Measurements from ENCODE around the gene NFS1.
"Not testable (repeated sequence)": the region's sequence is repeated elsewhere in the genome, so short reads cannot be mapped to it uniquely, and the experiment has no call there.

Gene NFS1

DNA sequence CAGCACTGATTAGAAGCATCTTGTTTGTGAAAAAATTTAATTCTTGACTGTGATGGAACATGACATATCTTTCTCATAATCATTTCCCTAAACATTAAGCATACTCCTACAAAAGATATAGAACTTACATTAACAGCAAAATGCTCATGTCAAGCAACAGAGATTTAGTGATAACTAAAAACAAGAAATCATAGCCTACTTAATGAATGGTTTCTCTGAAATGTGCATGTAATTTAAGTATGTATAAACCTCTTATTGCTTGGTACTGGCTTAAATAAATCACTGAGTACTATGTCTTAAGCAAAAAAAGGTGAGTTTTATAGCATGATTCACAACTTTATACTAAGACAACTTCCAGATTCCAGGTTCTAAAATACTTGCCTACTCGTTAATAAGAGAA is 9.3 kb upstream of the NFS1 start:
- no peak for DNase-seq (ENCODE audit: low read depth)

DNA sequence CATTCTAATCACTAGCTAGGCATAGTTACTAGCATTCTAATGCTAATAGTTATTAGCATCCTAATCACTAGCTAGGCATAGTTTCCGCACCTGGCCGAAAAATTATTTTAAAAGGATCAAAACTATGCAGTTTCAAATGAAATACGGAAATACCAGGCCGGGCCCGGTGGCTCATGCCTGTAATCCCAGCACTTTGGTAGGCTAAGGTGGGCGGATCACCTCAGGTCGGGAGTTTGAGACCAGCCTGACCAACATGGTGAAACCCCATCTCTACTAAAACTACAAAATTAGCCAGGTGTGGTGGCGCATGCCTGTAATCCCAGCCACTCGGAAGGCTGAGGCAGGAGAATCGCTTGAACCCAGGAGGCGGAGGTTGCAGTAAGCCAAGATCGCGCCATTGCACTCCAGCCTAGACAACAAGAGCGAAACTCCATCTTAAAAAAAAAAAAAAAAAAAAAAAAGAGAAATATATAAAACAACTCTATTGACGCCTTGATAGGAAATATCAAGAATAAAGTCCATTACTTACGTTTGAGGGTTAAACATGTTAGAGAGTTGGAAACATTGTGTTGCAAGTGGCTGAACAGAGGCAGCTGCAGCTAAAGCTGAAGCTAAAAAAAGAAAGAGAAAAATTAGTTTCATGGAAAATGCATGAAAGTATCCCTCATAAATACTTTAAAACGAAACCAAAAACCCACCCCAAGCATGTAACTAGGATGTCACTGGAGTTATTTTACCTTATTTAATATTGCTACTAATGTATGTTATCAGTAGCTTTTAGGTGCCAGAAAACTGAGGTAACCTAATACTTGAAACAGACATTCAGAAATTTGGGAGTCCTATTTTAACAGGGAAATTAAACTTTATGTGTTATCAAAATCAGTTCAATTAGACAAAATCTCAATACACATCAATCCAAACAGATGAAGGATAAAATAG is 7.7 kb upstream of the NFS1 start:
- not testable (repeated sequence) for DNase-seq (ENCODE audit: low read depth)

DNA sequence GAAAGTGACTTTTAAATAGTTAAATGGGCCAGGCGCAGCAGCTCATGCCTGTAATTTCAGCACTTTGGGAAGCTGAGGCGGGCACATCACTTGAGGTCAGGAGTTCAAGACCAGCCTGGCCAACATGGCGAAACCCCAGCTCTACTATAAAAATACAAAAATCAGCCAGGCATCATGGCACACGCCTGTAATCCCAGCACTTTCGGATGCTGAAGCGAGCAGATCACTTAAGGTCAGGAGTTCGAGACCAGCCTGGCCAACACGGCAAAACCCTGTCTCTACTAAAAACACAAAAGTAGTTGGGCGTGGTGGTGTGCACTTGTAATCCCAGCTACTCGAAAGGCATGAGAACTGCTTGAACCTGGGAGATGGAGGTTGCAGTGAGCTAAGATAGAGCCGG is 6.7 kb upstream of the NFS1 start:
- not testable (repeated sequence) for DNase-seq (ENCODE audit: low read depth)

DNA sequence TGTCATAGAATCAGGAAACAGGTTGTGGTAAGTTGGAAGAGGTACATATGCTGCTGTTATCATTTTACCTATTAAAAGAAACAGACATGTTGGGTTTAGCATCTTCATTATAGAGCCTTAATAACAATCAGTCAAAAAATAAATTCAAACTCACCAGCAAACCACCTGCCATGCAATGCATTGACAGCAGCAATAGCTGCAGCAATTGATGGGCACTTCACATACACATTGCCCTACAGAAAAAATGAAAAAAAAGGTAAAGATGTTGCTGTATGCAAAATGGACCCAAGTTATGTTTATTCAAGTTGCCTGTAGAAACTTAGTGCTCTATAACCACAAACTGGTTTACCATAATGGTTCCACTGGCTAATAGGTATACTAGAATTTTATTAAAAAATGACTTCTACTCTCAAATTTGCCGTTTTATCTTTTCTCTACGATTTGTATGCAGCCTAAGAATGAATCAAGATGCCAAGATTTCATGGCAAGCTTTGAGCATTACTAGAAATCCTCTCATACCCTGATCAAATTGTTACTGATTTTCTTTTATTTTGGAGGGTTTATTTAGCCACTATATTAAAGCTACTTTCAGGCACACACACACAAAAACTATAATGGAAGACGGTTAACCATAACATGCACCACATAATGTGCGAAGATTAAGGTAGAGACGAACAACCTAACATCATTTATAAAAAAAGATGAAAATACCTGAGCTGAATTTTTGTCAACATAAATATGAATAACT is 5.5 kb upstream of the NFS1 start:
- DNase-seq (ENCODE audit: low read depth): no peak

DNA sequence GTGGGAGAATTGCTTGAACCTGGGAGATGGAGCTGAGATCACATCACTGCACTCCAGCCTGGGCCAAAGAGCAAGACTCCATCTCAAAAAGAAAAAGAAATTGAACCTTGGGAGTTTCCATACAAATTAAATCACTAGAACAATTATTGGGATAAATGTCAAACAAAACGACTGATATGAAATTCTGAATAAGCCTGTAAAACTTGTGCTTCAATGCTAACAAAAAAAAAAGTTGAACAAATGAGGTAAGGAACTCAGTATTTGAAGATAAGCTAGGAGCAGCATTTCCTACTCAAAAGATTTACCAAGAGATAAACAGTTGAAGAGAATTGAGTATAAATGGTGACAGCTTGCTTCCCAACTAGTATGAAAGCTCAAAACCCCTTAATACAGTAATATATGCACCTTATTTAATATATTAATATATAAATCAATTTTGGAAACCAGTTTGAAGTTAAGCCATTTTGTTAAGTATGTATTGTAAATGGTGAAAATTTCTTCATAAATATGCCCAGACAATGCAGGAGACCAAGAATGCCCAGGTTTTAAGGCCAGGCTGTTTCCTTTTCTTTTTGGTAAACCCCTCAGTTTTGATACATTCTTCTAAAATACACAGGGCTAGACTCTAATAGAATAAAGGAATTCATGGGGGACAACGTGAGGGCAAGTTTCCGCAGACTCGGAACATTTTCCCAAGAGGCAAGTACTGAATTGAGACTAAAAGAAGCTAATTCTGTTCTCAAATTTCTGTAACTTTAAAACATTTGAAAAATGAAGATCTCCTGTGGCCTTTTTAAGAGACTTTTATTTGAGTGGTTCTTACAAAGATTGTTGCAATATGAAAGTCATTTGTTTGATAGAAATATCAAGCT is 3.9 kb upstream of the NFS1 start:
- DNase-seq (ENCODE audit: low read depth): no peak

DNA sequence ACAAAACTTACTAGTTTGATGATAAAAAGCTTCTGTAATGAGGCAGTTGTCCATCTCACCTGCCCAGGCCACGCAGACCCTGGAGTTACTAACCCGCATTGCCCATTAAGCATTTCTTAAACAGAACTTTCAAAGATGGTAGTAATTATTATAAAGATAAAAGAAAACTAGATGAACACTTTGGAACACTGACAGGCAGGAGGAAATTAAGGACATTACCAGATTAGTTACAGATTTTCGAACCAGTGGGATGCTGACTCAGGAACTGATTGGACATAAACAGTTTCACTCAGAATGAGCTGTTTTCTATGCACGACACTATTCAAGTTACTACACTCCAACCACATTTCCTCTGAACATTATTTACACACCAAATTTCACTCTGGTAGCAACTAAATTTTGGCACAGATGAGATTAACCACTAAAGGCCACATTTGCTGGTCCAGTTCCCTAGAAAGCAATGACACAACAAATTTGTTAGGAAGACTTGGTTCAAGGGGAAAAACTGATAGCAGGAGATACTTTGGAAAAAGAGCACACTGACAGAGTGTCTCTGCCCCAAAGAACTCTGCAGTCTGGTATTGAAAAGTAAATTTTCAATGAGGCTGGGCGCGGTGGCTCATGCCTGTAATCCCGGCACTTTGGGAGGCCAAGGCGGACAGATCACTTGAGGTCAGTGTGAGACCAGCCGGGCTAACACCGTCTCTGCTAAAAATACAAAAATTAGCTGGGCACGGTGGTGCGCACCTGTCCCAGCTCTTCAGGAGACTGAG is 3.1 kb upstream of the NFS1 start:
- DNase-seq (ENCODE audit: low read depth): no peak

DNA sequence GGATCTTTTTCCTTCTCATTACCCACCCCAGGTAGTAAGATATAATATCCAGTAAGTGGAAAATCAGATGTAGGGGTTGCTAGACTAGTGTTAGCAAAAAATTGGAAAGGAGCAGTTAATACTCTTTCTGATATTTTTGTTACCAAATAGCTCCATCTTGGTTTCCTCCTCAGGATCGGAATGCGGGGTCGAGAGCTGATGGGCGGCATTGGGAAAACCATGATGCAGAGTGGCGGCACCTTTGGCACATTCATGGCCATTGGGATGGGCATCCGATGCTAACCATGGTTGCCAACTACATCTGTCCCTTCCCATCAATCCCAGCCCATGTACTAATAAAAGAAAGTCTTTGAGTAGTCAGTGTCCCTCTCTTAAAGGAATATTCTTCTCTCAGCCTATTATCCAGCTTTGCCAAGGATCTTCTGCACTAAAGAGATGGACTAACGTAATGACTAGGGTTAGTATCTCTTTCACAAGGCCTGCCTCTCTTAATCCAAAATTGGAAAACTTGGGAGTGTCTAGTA is 1.5 kb upstream of the NFS1 start:
- DNase-seq (ENCODE audit: low read depth): no peak

DNA sequence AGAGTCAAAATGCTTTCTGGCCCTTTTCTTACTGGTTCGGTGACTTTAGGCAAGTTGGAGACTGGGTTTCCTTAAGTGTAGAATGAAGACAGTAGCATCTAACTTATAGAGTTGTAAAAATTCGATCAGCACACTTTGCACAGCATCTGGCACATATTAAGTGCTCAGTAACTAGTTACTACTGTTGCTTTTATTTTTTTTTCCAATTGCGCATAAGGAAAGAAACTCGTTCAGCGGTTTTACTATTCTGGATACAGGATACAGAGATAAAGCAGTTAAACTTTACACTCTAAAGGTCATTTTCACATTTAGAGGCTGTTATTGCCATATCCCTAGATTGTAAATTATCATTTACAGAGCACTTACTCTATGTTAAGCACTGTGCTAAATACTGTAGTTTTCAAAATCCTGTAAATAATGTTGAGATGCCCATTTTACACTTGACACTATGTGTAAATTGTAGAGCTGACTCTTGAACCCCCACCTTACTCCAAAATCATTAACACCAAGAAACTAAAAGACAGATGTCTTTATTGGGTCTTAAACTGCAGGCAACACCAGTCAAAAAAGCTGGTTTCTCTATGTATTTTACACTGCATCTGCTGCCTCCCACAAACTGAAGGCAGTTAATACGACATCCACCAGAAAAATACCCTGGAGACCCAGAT is 939 bp upstream of the NFS1 start:
- no peak for DNase-seq (ENCODE audit: low read depth)

DNA sequence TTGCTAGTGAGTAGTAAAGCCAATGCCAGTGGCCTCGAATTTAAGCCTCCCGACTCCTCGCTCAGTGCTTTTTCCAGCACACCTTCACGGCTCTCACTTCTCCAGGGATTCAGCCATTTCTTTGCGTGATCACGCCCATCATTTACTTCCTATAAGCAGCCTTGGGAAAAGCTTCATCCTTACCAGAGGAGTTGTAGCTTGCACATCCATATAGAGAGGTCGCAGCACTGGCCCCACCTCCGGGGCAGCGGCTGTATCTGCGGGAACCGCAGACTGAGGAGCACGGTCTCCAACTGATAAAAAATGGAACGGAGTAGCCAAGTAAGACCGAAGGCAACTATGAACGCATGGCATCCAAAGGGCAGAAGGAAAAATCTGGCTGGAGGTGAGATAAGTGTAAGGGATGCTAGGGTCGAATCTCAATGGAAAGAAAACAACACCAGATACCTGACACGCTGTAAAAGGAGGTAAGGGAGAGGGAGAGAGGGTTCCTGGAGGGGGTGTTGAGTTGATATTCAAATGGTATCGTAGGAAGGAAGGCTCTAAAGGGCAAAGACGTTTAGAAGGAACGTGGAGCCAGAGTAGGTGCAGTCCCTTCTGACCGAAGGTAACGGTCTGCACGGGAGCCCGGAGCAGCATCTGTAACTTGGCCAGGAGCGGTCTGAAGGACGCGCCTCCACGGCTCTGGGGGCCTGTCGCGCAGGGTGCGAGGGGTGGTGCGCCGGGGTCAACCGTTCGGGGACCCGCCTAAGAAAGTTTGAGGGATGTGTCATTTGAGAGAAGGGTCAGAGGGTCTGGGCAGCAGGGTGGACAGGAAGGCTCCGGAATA is 640 bp downstream of the NFS1 start:
- no peak for DNase-seq (ENCODE audit: low read depth)

DNA sequence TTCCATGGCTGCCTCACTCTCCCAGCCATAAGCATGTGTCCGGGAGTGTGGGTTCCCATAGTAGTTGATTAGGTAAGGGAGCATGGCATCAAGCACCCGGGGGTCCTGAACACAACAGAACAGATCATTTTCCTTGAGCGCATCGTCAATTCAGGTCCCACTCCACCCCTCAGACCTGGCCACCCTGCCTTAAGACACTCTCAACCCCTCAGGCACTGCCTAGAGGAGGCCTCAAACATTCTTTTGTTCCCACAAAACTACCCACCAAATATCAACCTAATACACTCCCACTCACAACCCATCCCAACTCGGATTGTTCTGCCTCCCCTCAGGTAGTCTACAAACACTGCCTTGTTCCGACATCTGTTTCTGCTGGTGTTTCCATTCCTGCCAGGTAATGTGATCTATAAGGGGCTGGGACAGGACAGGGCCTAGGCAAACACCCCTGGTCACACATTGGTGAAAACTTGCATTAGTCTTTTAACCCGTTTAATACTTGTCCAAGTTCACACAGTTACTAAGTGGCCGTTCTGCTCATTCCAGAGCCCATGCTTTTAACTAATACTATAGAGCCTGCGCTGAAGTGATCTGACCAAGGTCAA is 1.4 kb downstream of the NFS1 start:
- no peak for DNase-seq (ENCODE audit: low read depth)

DNA sequence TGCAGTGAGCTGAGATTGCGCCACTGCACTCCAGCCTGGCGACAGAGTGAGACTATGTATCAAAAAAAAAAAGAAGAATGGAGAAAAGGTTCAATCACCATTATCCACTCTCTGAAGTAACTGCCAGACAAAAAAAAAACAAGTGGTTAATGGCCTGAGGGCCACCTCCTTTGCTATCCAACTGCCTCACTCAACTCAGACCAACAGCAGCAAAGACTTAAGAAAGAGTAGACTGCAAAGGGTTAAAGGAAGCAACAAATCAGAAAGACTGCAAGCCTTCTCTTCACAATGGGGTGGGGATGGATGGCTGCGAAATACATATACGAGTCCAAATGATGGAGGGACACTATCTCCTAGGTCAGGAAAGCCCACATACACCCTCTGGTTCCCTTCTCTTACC is 3.2 kb downstream of the NFS1 start:
- DNase-seq (ENCODE audit: low read depth): no peak

DNA sequence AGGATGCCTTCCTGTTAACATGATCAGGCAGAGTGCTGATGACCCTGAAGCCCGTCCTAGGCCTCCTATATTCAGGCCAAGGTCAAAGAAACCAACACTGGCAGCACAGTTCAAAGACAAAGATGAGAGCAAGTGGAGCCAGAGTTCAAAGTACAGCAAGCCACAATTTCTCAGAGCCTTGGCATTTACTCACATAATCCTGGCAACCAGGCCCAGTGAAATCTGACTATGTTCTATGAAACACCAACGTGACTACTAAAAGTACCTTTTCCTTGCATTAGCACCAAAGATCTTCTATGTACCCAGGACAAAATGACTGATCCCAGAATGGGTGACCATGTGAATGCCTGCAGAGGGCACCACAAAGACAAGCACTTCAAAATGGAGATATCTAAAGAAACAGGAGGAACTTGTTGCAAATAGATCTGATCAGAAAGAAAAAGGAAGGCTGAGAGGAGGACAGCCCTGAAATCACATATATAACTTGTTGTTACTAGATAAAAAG is 3.9 kb downstream of the NFS1 start:
- no peak for DNase-seq (ENCODE audit: low read depth)

DNA sequence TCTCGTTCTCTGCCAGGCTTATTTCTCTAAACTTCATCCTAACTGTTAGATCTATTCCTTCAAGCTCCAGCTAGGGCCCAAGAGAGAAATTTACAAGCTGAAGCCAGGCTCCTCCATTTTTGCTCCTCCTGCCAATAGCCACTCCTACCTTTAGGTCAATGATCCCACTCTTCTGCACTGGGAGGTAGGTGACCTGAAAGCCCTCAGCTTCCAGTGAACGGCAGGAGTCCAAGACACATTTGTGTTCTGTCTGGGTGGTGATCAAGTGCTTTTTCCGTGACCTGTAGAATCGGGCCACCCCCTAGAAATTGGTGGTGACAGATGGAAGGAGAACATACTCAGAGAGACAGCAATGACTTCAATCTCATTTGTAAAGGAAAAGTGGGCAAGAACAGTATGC is 8.9 kb downstream of the NFS1 start:
- DNase-seq (ENCODE audit: low read depth): no peak

DNA sequence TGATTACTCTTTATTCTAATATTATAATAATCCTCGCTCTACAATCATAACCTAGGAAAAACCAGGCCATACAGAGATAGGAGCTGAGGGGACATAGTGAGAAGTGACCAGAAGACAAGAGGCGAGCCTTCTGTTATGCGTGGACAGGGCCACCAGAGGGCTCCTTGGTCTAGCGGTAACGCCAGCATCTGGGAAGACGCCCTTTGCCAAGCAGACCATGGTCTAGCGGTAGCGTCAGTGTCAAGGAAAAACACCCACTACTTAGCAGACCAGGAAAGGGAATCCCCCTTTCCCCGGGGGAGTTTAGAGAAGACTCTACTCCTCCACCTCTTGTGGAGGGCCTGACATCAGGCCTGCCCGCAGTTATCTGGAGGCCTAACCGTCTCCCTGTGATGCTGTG is 12.3 kb downstream of the NFS1 start:
- DNase-seq (ENCODE audit: low read depth): not testable (repeated sequence)

DNA sequence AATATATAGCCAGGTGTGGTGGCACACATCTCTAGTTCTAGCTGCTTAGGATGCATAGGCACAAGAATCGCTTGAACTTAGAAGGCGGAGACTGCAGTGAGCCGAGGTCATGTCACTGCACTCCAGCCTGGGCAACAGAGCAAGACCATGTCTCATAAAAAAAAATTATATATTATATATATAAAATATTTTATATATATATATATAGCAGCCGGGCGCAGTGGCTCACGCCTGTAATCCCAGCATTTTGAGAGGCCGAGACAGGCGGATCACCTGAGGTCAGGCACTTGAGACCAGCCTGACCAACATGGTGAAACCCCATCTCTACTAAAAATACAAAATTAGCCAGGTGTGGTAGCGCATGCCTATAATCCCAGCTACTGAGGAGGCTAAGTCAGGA is 13.8 kb downstream of the NFS1 start:
- DNase-seq (ENCODE audit: low read depth): not testable (repeated sequence)

DNA sequence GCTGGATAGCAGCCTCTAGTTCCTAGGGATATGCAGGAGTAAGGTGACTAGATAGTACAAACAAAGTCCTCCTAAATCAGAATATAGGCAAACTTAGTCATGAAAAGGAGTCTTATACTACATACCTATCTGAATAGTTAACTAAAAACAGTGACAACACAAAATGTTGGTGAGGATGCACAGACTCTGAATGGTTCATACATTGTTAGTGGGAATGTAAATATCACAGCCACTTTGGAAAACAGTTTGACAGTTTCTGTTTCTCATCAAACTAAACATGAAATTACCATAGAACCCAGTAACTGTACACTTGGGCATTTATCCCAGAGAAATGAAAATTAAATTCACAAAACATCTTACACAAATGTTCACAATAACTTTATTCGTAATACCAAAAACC is 17.2 kb downstream of the NFS1 start:
- no peak for DNase-seq (ENCODE audit: low read depth)

DNA sequence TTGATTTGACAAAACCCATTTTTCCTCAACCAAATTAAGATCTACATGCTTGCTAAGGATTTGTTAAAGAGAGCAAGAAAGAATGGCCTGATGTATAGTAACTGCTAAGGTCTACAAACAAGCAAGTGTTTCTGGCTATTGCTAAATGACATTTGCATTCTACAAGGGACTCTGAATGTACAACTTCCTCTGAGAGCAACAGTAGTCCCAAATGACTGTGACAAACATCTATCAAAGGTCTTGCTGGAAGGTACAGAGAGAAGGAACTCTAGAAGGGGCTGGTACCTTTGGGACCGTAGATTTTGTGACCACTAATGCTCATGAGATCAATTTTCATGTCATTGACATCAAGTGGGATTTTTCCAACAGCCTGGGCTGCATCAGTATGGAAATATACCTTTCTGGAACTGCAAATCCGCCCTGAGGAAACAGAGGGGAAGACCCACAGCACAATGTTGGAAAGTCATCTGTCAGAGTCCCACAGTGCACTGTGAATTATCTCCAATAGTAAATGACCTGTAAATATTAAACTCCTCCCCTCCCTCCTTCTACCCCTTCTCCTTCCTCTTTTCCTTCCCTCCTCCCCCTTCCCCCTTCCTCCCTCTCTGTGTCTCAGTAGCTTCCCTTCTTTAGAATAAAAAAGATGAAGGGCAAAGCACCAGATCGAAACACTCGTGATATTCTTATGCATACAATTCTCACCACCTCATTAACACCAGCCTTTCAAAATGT is 18.5 kb downstream of the NFS1 start:
- DNase-seq (ENCODE audit: low read depth): no peak

DNA sequence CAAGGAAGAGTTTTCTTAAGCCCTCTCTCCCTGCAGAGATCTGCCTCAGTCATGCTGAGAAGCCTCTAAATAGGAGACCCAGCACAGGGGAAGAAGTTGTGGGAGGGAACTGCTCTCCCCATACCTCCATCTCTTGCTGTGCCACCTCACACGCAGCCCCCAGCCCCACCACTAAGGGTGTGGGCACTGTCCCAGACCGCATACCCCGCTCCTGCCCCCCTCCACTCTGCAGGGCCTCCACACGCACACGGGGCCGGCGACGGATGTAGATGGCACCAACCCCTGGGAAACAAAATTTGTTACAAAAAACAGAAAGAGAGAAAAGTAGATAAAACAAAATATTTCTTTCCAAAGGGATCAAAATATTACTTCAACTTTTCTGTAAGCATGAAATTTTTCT is 24.2 kb downstream of the NFS1 start:
- DNase-seq (ENCODE audit: low read depth): no peak

DNA sequence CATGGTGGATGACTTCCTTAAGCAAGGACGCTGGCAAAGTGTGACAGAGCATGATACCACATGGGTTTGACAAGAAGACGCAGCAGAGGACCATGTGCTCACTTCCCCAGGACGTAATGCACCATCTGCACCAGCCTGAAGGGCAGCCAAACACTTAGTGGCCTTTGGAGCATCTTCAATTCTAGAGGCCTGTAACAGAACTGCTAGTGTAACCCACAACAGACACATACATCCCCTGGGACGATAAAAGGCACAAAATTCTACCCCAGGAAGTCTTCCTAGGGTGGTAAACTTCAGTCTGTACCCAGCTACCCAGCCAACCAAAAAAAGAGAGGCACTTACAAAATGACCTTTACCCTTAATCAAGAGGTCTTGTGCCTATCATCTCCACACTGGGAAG is 25.3 kb downstream of the NFS1 start:
- DNase-seq (ENCODE audit: low read depth): no peak

Data from activated gamma-delta T cell treated with anti-CD3 and anti-CD28 coated beads, Interleukin-2, amount 50 U/mL, for 16 hours (primary cell).